IMR-90 (cell line): ENCODE results near the gene GRSF1. TPM values are rescaled to one million over a fixed set of nuclear protein-coding genes. Genes with fewer than 3 reads are reported as not detected.

ENCODE experiments used
- ATAC-seq: fragments of 200-7000 bp; cut with Tn5 transposase; 2 replicates; pipeline ENCODE4 v1.9.1; 2020; ENCODE audit warnings: low read depth, mild to moderate bottlenecking, moderate library complexity
- BruUV-seq: library from RNA; stranded (reverse); fragments of 400-500 nt; replicated peaks from 2 replicates; lab custom pipeline; 2021; lab: Mats Ljungman, UMichigan
- CTCF ChIA-PET: fragments of 300-600 bp; formaldehyde crosslinking; extraction: SDS; loops from one replicate; lab custom pipeline; 2021; ENCODE audit warnings: antibody characterized with exemption; lab: Yijun Ruan, JAX
- POLR2A ChIA-PET: fragments of 300-600 bp; sonication (Branson Sonifier 250); formaldehyde crosslinking; loops from one replicate; lab custom pipeline; 2022; ENCODE audit warnings: antibody characterized with exemption; ENCODE audit not compliant: unreplicated experiment; lab: Charles Lee
- DNase-seq: peaks from one replicate; pipeline ENCODE4 v3.0.0; 2013
- H2AFZ ChIP-seq: replicated peaks from 2 replicates; pipeline ENCODE3; 2013; ENCODE audit warnings: low read length, mild to moderate bottlenecking; ENCODE audit not compliant: poor library complexity
- H2AK5ac ChIP-seq: 2 replicates; pipeline ENCODE4 v1.6.1; 2013; ENCODE audit warnings: low read depth, low read length, inconsistent platforms
- H2AK9ac ChIP-seq: replicated peaks from 2 replicates; pipeline ENCODE3; 2013; ENCODE audit warnings: mild to moderate bottlenecking, low read depth, low read length, moderate library complexity; ENCODE audit not compliant: poor library complexity
- H2BK120ac ChIP-seq: 2 replicates; pipeline ENCODE4 v1.6.1; 2013; ENCODE audit warnings: low read depth, low read length, inconsistent platforms
- H2BK15ac ChIP-seq: 3 replicates; pipeline ENCODE4 v1.6.1; 2013; ENCODE audit warnings: low read depth, low read length, inconsistent platforms
- H2BK20ac ChIP-seq: 2 replicates; pipeline ENCODE4 v1.6.1; 2013; ENCODE audit warnings: low read depth, mild to moderate bottlenecking, inconsistent platforms, low read length, moderate library complexity
- H2BK5ac ChIP-seq: 2 replicates; pipeline ENCODE4 v1.6.1; 2013; ENCODE audit warnings: mild to moderate bottlenecking, low read depth, low read length, inconsistent platforms; ENCODE audit not compliant: poor library complexity, severe bottlenecking
- H3K14ac ChIP-seq: replicated peaks from 2 replicates; pipeline ENCODE4 v1.6.1; 2013; ENCODE audit warnings: low read depth, low read length, inconsistent platforms
- H3K18ac ChIP-seq: 2 replicates; pipeline ENCODE4 v1.6.1; 2013; ENCODE audit warnings: low read depth, low read length, control low read depth
- H3K23ac ChIP-seq: 2 replicates; pipeline ENCODE4 v1.6.1; 2013; ENCODE audit warnings: low read depth, low read length, inconsistent platforms
- H3K27ac ChIP-seq: 2 replicates; pipeline ENCODE4 v1.5.1; 2013; ENCODE audit warnings: mild to moderate bottlenecking, control low read depth, low read length; ENCODE audit not compliant: insufficient read depth
- H3K27me3 ChIP-seq: 2 replicates; pipeline ENCODE4 v1.6.1; 2013; ENCODE audit warnings: low read length; ENCODE audit not compliant: control insufficient read depth, insufficient read depth
- H3K36me3 ChIP-seq: 2 replicates; pipeline ENCODE4 v1.6.1; 2013; ENCODE audit warnings: low read length, mixed read lengths; ENCODE audit not compliant: control insufficient read depth, insufficient read depth
- H3K4ac ChIP-seq: 2 replicates; pipeline ENCODE4 v1.6.1; 2013; ENCODE audit warnings: low read depth, low read length, inconsistent platforms
- H3K4me1 ChIP-seq: 2 replicates; pipeline ENCODE4 v1.6.1; 2013; ENCODE audit warnings: low read length, mixed read lengths; ENCODE audit not compliant: control insufficient read depth, insufficient read depth
- H3K4me2 ChIP-seq: 2 replicates; pipeline ENCODE4 v1.6.1; 2013; ENCODE audit warnings: low read depth, mild to moderate bottlenecking, control low read depth, low read length, moderate library complexity
- H3K4me3 ChIP-seq: 2 replicates; pipeline ENCODE4 v1.5.1; 2013; ENCODE audit warnings: low read depth, mild to moderate bottlenecking, control low read depth, low read length, moderate library complexity; ENCODE audit not compliant: insufficient read depth
- H3K56ac ChIP-seq: 2 replicates; pipeline ENCODE4 v1.6.1; 2013; ENCODE audit warnings: low read length, inconsistent platforms; ENCODE audit not compliant: insufficient read depth; ENCODE audit errors: extremely low read depth
- H3K79me1 ChIP-seq, 2 experiments: 2 replicates each; pipeline ENCODE4 v1.6.1; 2013; ENCODE audit warnings: low read length in 2 of 2, inconsistent platforms in 1 of 2, low read depth in 1 of 2
- H3K9ac ChIP-seq: 2 replicates; pipeline ENCODE4 v1.6.1; 2013; ENCODE audit warnings: low read depth, low read length, control low read depth
- H3K9me1 ChIP-seq: 2 replicates; pipeline ENCODE4 v1.6.1; 2013; ENCODE audit warnings: low read length, inconsistent platforms; ENCODE audit not compliant: insufficient read depth
- H3K9me3 ChIP-seq: 2 replicates; pipeline ENCODE4 v1.6.1; 2013; ENCODE audit warnings: low read length; ENCODE audit not compliant: control insufficient read depth, insufficient read depth
- H4K20me1 ChIP-seq: 2 replicates; pipeline ENCODE4 v1.6.1; 2013; ENCODE audit warnings: low read length, inconsistent platforms; ENCODE audit not compliant: insufficient read depth
- H4K5ac ChIP-seq: 2 replicates; pipeline ENCODE4 v1.6.1; 2013; ENCODE audit warnings: mild to moderate bottlenecking, low read depth, low read length, control low read depth
- H4K8ac ChIP-seq, 2 experiments: 2 replicates each; pipeline ENCODE4 v1.6.1; 2013; ENCODE audit warnings: low read depth in 2 of 2, low read length in 2 of 2, control low read depth in 1 of 2, inconsistent platforms in 1 of 2
- H4K91ac ChIP-seq: 2 replicates; pipeline ENCODE4 v1.6.1; 2013; ENCODE audit warnings: low read depth, low read length, inconsistent platforms; ENCODE audit not compliant: insufficient read depth
- CEBPB ChIP-seq: IDR thresholded peaks from 2 replicates; pipeline ENCODE4 v1.6.1; 2012; ENCODE audit warnings: low read depth, low read length, improper control_type of control experiment
- CHD1 ChIP-seq: IDR thresholded peaks from 2 replicates; pipeline ENCODE4 v1.6.1; 2012; ENCODE audit warnings: low read depth, low read length, improper control_type of control experiment
- FOS ChIP-seq: fragments of 150-350 bp; IDR thresholded peaks from 2 replicates; pipeline ENCODE4 v1.6.1; 2016; ENCODE audit warnings: low read depth, low read length
- NFE2L2 ChIP-seq: fragments of 150-350 bp; IDR thresholded peaks from 2 replicates; pipeline ENCODE4 v1.6.1; 2016; ENCODE audit warnings: low read depth, mild to moderate bottlenecking, low read length
- USF2 ChIP-seq: fragments of 150-350 bp; IDR thresholded peaks from 2 replicates; pipeline ENCODE4 v1.6.1; 2017; ENCODE audit warnings: mild to moderate bottlenecking, antibody characterized with exemption, low read length, low read depth
- WGBS, 2 experiments: methylation state at CpG; one replicate each; pipeline versions ENCODE4 v1.1.5 to v1.1.7; 2013; ENCODE audit warnings: missing lambda C conversion rate in 2 of 2; ENCODE audit not compliant: insufficient read length in 1 of 2; ENCODE audit errors: extremely low coverage in 2 of 2; 5-methylcytosine and 5-hydroxymethylcytosine counted together
- dilution Hi-C: fragments of 300-500 bp; cut with HindIII; formaldehyde crosslinking; loops from one replicate; pipeline ENCODE4 v1.14.3; 2018; ENCODE audit warnings: low sequenced_read_pairs; ENCODE audit not compliant: unreplicated experiment
- in situ Hi-C: fragments of 300-500 bp; cut with MboI; formaldehyde crosslinking; loops from 3 replicates; pipeline ENCODE4 v1.14.3; 2019; ENCODE audit warnings: low sequenced_read_pairs, inconsistent platforms, mixed read lengths
- intact Hi-C: fragments of 100-400 bp; cut with micrococcal nuclease; formaldehyde crosslinking; loops from 2 replicates; pipeline ENCODE4 v1.10.0; 2022
- polyA plus RNA-seq, 3 experiments: library from polyadenylated mRNA; depleted of rRNA; stranded (reverse); fragments of >200 nt; gene quantifications; 2 replicates each; pipeline ENCODE4 v1.2.3, GENCODE V29; 2012; ENCODE audit warnings: low replicate concordance in 1 of 3
- total RNA-seq: library from RNA; depleted of rRNA; stranded (reverse); fragments of >200 nt; gene quantifications from 2 replicates; pipeline ENCODE4 v1.2.3, GENCODE V29; 2012

Gene GRSF1
- total and polyA plus RNA-seq, 2 of the 4 experiments (the other 2 are of a cell fraction) = 67.7 to 71.5 TPM

GRCh38 chr4:70859066-70859465 lies 19.4 kb upstream of the GRSF1 start:
- no peak for TF ChIP-seq NFE2L2
- TF ChIP-seq CEBPB = no peak
- no peak for TF ChIP-seq USF2
- TF ChIP-seq CHD1 = no peak
- TF ChIP-seq FOS = no peak
- Histone ChIP-seq H2BK20ac (no peak overlapping the region), H2AK9ac (no peak overlapping the region), H3K4me1 (0 out of 2 replicates have a peak, but pooled peaks cover 5% of the 10 kb centered on the region), H3K36me3 (no peaks in the 10 kb centered on the region), H3K4me3 (no peak overlapping the region), H3K9ac (no peak overlapping the region), H2BK15ac (no peak overlapping the region), H3K14ac (no peak overlapping the region), H2AFZ (no peak overlapping the region), H3K18ac (no peak overlapping the region), H2AK5ac (no peak overlapping the region), H3K56ac (no peak overlapping the region), H3K79me1 (no peaks in the 10 kb centered on the region), H4K91ac (no peak overlapping the region), H3K9me1 (no peaks in the 10 kb centered on the region), H3K4ac (no peak overlapping the region), H3K27me3 (no peaks in the 10 kb centered on the region), H2BK5ac (no peak overlapping the region), H3K27ac (no peak overlapping the region), H4K5ac (no peak overlapping the region), H2BK120ac (no peak overlapping the region), H3K4me2 (no peak overlapping the region), H3K9me3 (no peaks in the 10 kb centered on the region), H4K20me1 (no peaks in the 10 kb centered on the region), H4K8ac (no peak overlapping the region), H3K23ac (no peak overlapping the region)
- in situ Hi-C loops (no loop called here), dilution Hi-C loops (no loop called here), intact Hi-C loops (no loop called here)
- CTCF ChIA-PET = no interaction called here
- no TSS peak for BruUV-seq
- POLR2A ChIA-PET = no interaction called here
- ATAC-seq = no peak
- no CpG with 5 or more reads among the region's 1 CpG for WGBS, 2 experiments
- DNase-seq = no peak
